Keratinocyte (primary cell): ENCODE measurements around the gene CFAP92. TPM values are rescaled to one million over a fixed set of nuclear protein-coding genes. Genes with fewer than 3 reads are reported as not detected.

Experiments
- DNase-seq: peaks from one replicate; pipeline ENCODE4 v3.0.0-alpha.2; 2011; ENCODE audit warnings: low read depth, missing footprints, low spot score
- FAIRE-seq: peaks from 2 replicates; lab custom pipeline; 2011; peaks lifted over from hg19 to GRCh38; lab: Jason Lieb, UNC
- H2AFZ ChIP-seq: 2 replicates; pipeline ENCODE4 v1.6.0; 2012; ENCODE audit warnings: low read length, control low read depth, inconsistent platforms; ENCODE audit not compliant: control insufficient read depth
- H3K27ac ChIP-seq: 2 replicates; pipeline ENCODE4 v1.5.1; 2011; ENCODE audit warnings: low read length; ENCODE audit not compliant: control insufficient read depth, insufficient read depth
- H3K27me3 ChIP-seq: 3 replicates; pipeline ENCODE4 v1.6.0; 2011; ENCODE audit warnings: low read length; ENCODE audit not compliant: control insufficient read depth, insufficient read depth; ENCODE audit errors: extremely low read depth
- H3K36me3 ChIP-seq, 2 experiments: 2 replicates in 1 of 2; 3 replicates in 1 of 2; pipeline ENCODE4 v1.5.1; 2011; ENCODE audit warnings: low read length in 2 of 2, mild to moderate bottlenecking in 1 of 2; ENCODE audit not compliant: control insufficient read depth in 2 of 2, insufficient read depth in 2 of 2; ENCODE audit errors: extremely low read depth in 1 of 2
- H3K4me1 ChIP-seq: 3 replicates; pipeline ENCODE4 v1.5.1; 2011; ENCODE audit warnings: low read length; ENCODE audit not compliant: control insufficient read depth, insufficient read depth; ENCODE audit errors: extremely low read depth
- H3K4me2 ChIP-seq: 3 replicates; pipeline ENCODE4 v1.6.0; 2011; ENCODE audit warnings: low read depth, low read length; ENCODE audit not compliant: control insufficient read depth, insufficient read depth; ENCODE audit errors: extremely low read depth
- H3K4me3 ChIP-seq, 3 experiments: fragments of 200-600 bp in 1 of 3; sonication (generic) in 1 of 3; 2 replicates in 2 of 3; 3 replicates in 1 of 3; pipeline ENCODE4 v1.5.1; 2011 to 2016; ENCODE audit warnings: low read length in 3 of 3, mild to moderate bottlenecking in 3 of 3, control low read depth in 2 of 3, inconsistent platforms in 1 of 3, low read depth in 1 of 3, mixed read lengths in 1 of 3, mixed run types in 1 of 3, moderate library complexity in 1 of 3; ENCODE audit not compliant: control insufficient read depth in 2 of 3, insufficient read depth in 2 of 3; ENCODE audit errors: extremely low read depth in 1 of 3
- H3K79me2 ChIP-seq: 2 replicates; pipeline ENCODE4 v1.6.0; 2012; ENCODE audit warnings: low read length; ENCODE audit not compliant: control insufficient read depth, insufficient read depth
- H3K9ac ChIP-seq: 3 replicates; pipeline ENCODE4 v1.6.0; 2011; ENCODE audit warnings: low read length; ENCODE audit not compliant: control insufficient read depth, insufficient read depth; ENCODE audit errors: extremely low read depth
- H3K9me1 ChIP-seq: 3 replicates; pipeline ENCODE4 v1.6.0; 2011; ENCODE audit warnings: low read length; ENCODE audit not compliant: control insufficient read depth, insufficient read depth; ENCODE audit errors: extremely low read depth
- H3K9me3 ChIP-seq: 2 replicates; pipeline ENCODE4 v1.5.1; 2012; ENCODE audit warnings: low read depth, low read length; ENCODE audit not compliant: control insufficient read depth
- H4K20me1 ChIP-seq: 3 replicates; pipeline ENCODE4 v1.6.0; 2011; ENCODE audit warnings: low read length; ENCODE audit not compliant: control insufficient read depth, insufficient read depth; ENCODE audit errors: extremely low read depth
- CTCF ChIP-seq, 3 experiments: IDR thresholded peaks in 1 of 3; conservative IDR thresholded peaks in 1 of 3; optimal IDR thresholded peaks in 1 of 3; 2 replicates in 2 of 3; 3 replicates in 1 of 3; pipeline versions ENCODE3 to v1.5.1; 2011; ENCODE audit warnings: low read length in 3 of 3, mild to moderate bottlenecking in 3 of 3, moderate library complexity in 2 of 3, control low read depth in 1 of 3, inconsistent platforms in 1 of 3; ENCODE audit not compliant: insufficient read depth in 2 of 3; ENCODE audit errors: extremely low read depth in 1 of 3
- EZH2 ChIP-seq: IDR thresholded peaks from one replicate; pipeline ENCODE4 v1.6.1; 2012; ENCODE audit warnings: inconsistent platforms, mild to moderate bottlenecking, low read length, moderate library complexity
- dilution Hi-C: fragments of 300-500 bp; cut with MboI; formaldehyde crosslinking; loops from one replicate; pipeline ENCODE4 v1.7.0; 2020; ENCODE audit warnings: low sequenced_read_pairs; ENCODE audit not compliant: extremely low pct_ligation_motif_present
- polyA plus RNA-seq, 5 experiments: library from polyadenylated mRNA; depleted of rRNA in 3 of 5; stranded (reverse) in 3 of 5; stranded (forward) in 1 of 5; unstranded in 1 of 5; fragments of >200 nt; gene quantifications; 1 replicate in 1 of 5; 2 replicates in 3 of 5; 3 replicates in 1 of 5; pipeline versions ENCODE4 v1.2.1 to v1.2.3, GENCODE V29; 2011 to 2012; ENCODE audit warnings: missing spikeins in 2 of 5, low read depth in 1 of 5, low replicate concordance in 1 of 5

The CFAP92 gene
- polyA plus RNA-seq, 1 donor (not counting 4 experiments of a cell fraction or from before 2014, with no cell fraction given), result 0.26 TPM

- H3K9me3 ChIP-seq, result no peaks in the 10 kb centered on the region
- H3K79me2 ChIP-seq, result no peaks in the 10 kb centered on the region
- dilution Hi-C loops, result loop anchor here (10.0 kb wide), 1 partner anchor 57 kb away; no protein-coding TSS in a partner anchor
- H3K4me2 ChIP-seq, result no peak overlapping the region
- DNase-seq (no peak), FAIRE-seq (no peak)
- no peaks in the 10 kb centered on the region for H3K27me3 ChIP-seq
- H3K9me1 ChIP-seq, result no peaks in the 10 kb centered on the region
- TF ChIP-seq EZH2 (no peak), CTCF (optimal IDR thresholded peaks at IDR 0.05 in 1 of 3, IDR thresholded peaks at IDR 0.05 in 1 of 3, conservative IDR thresholded peaks at IDR 0.05 in 1 of 3; ENCODE audit: extremely low read depth in 1 of 3, insufficient read depth in 2 of 3, low read length in 3 of 3) (no peak)
- H4K20me1 ChIP-seq, result no peaks in the 10 kb centered on the region
- H3K36me3 ChIP-seq, result no peaks in the 10 kb centered on the region
- no peak overlapping the region for H3K27ac ChIP-seq
- H2AFZ ChIP-seq, result no peak overlapping the region
- H3K4me1 ChIP-seq, result no peaks in the 10 kb centered on the region
- H3K4me3 ChIP-seq, result no peak overlapping the region
- H3K9ac ChIP-seq, result no peak overlapping the region
These were observed 24.4 kb upstream of the CFAP92 start for GRCh38 chr3:129018271-129018670.

GRCh38 chr3:129017484-129017899 lies 23.6 kb upstream of the CFAP92 start:
- H3K9me1 ChIP-seq, result no peaks in the 10 kb centered on the region
- DNase-seq (no peak), FAIRE-seq (no peak)
- no peak overlapping the region for H3K4me3 ChIP-seq
- no peaks in the 10 kb centered on the region for H3K9me3 ChIP-seq
- H3K4me1 ChIP-seq, result no peaks in the 10 kb centered on the region
- H3K4me2 ChIP-seq, result no peak overlapping the region
- no peaks in the 10 kb centered on the region for H3K36me3 ChIP-seq
- H4K20me1 ChIP-seq, result no peaks in the 10 kb centered on the region
- no peak overlapping the region for H3K9ac ChIP-seq
- H3K27ac ChIP-seq, result no peak overlapping the region
- TF ChIP-seq CTCF (optimal IDR thresholded peaks at IDR 0.05 in 1 of 3, IDR thresholded peaks at IDR 0.05 in 1 of 3, conservative IDR thresholded peaks at IDR 0.05 in 1 of 3; ENCODE audit: extremely low read depth in 1 of 3, insufficient read depth in 2 of 3, low read length in 3 of 3) (no peak), EZH2 (no peak)
- H2AFZ ChIP-seq, result no peak overlapping the region
- H3K27me3 ChIP-seq, result no peaks in the 10 kb centered on the region
- H3K79me2 ChIP-seq, result no peaks in the 10 kb centered on the region
- dilution Hi-C loops, result loop anchor here (10.0 kb wide), 1 partner anchor 57 kb away; no protein-coding TSS in a partner anchor
